Measurements from ENCODE around the gene AFM.

DNA sequence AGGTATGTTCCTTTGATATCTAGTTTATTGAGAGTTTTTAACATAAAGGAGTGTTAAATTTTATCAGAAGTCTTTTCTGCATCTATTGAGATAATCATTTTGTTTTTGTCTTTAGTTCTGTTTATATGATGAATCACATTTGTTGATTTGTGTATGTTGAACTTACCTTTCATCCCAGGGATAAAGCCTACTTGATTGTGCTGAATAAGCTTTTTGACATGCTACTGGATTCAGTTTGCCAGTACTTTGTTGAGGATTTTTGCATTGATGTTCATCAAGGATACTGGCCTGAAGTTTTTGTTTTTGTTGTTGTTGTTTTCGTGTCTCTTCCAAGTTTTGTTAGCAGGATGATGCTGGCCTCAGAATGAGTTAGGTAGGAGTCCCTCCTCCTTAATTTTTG lies 10.8 kb upstream of the AFM start:
- TF ChIP-seq, protein P1, sequence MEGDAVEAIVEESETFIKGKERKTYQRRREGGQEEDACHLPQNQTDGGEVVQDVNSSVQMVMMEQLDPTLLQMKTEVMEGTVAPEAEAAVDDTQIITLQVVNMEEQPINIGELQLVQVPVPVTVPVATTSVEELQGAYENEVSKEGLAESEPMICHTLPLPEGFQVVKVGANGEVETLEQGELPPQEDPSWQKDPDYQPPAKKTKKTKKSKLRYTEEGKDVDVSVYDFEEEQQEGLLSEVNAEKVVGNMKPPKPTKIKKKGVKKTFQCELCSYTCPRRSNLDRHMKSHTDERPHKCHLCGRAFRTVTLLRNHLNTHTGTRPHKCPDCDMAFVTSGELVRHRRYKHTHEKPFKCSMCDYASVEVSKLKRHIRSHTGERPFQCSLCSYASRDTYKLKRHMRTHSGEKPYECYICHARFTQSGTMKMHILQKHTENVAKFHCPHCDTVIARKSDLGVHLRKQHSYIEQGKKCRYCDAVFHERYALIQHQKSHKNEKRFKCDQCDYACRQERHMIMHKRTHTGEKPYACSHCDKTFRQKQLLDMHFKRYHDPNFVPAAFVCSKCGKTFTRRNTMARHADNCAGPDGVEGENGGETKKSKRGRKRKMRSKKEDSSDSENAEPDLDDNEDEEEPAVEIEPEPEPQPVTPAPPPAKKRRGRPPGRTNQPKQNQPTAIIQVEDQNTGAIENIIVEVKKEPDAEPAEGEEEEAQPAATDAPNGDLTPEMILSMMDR (IDR thresholded peaks at IDR 0.05; ENCODE audit: low read depth, low read length) = no peak
- TF ChIP-seq POLR2A (IDR thresholded peaks at IDR 0.05; ENCODE audit: extremely low read depth, insufficient read length) (no peak), MYC (IDR thresholded peaks at IDR 0.05; ENCODE audit: low read depth, low read length) (no peak)
- TF ChIP-seq, protein P2, sequence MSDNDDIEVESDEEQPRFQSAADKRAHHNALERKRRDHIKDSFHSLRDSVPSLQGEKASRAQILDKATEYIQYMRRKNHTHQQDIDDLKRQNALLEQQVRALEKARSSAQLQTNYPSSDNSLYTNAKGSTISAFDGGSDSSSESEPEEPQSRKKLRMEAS (IDR thresholded peaks at IDR 0.05; ENCODE audit: low read depth, low read length) = no peak

Measured in NB4 (cell line).